Measurements from ENCODE around the gene CTDSP2.

GRCh38 chr12:57803319-57803893 is 43.1 kb downstream of the CTDSP2 start:
- TF ChIP-seq CTCF (IDR thresholded peaks at IDR 0.05) (peak; percentile 70 to 87 (median 79)), EP300 (IDR thresholded peaks at IDR 0.05) (no peak), POLR2A (IDR thresholded peaks at IDR 0.05) (no peak)

All from gastroesophageal sphincter (tissue), 3 donors.